ENCODE measurements around the gene FAM163B.

The FAM163B gene

DNA sequence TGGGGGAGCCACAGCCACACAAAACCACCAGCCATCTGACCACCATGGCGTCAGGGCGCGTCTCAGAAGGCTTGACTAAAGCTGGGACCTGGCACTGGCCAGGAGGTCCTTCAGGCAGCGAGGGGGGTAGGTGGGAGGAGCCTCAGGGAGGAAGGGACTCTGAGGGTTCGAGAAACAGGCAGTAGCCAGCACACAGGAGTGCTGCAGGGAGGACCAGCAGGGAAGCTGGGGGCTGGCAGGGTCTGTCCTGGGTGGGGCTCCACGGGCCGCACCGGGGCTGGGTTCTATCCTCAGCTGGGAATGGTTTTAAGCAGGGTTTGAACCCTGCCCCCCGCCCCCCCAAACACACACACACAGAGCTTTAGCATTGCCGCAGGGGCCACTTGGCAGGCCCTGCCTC lies 7.4 kb downstream of the FAM163B start:
- no peaks in the 10 kb centered on the region for H3K9me3 ChIP-seq (ENCODE audit: control insufficient read depth, insufficient read depth, low read depth, low read length)
- CTCF ChIA-PET: interaction anchor here (0.5 kb wide), 1 partner anchor 16 kb away, joined by 3 read pairs; no protein-coding TSS in a partner anchor
- H3K27ac ChIP-seq (ENCODE audit: extremely low read depth, low read depth, low read length): no peak overlapping the region
- TF ChIP-seq, protein P1, sequence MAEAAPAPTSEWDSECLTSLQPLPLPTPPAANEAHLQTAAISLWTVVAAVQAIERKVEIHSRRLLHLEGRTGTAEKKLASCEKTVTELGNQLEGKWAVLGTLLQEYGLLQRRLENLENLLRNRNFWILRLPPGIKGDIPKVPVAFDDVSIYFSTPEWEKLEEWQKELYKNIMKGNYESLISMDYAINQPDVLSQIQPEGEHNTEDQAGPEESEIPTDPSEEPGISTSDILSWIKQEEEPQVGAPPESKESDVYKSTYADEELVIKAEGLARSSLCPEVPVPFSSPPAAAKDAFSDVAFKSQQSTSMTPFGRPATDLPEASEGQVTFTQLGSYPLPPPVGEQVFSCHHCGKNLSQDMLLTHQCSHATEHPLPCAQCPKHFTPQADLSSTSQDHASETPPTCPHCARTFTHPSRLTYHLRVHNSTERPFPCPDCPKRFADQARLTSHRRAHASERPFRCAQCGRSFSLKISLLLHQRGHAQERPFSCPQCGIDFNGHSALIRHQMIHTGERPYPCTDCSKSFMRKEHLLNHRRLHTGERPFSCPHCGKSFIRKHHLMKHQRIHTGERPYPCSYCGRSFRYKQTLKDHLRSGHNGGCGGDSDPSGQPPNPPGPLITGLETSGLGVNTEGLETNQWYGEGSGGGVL (tag by site-specific recombination; IDR thresholded peaks at IDR 0.05): no peak
- TF ChIP-seq ZNF777 (tag by site-specific recombination; IDR thresholded peaks at IDR 0.05; ENCODE audit: borderline replicate concordance) (no peak), ZNF350 (tag by site-specific recombination; IDR thresholded peaks at IDR 0.05) (no peak), ZNF843 (tag by site-specific recombination; IDR thresholded peaks at IDR 0.05) (no peak), GLIS1 (tag by site-specific recombination; IDR thresholded peaks at IDR 0.05) (peak; percentile 33; the same call in 1 of the 2 replicates)
- no peaks in the 10 kb centered on the region for H3K4me1 ChIP-seq (ENCODE audit: control insufficient read depth, insufficient read depth, low read length)
- no peak overlapping the region for H3K4me3 ChIP-seq (ENCODE audit: low read depth, low read length)
- no peaks in the 10 kb centered on the region for H3K36me3 ChIP-seq (ENCODE audit: control insufficient read depth in 2 of 2, insufficient read depth in 1 of 2, low read length in 2 of 2)
- POLR2A ChIA-PET: no interaction called here

DNA sequence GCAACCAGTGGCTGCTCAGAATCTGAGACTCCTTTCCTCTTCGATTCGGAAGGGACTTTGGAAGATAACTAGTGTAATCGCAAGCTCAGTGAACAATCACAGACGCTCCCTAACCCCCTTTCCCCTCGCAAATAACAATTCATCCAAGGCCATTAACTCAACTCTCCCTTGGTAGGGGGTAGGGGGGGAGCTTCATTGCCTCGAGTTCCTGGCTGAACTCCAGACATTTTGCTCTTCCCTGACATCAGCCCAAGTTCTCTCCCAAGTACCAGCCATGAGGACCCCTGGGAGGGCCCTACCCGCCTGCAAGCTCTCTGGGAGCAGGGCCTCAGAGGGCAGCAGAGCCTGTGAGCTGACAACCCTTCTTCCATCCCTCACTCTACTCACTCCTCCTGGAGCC lies 8.4 kb downstream of the FAM163B start:
- CTCF ChIA-PET: interaction anchor here (0.5 to 0.6 kb wide), 2 partner anchors 13 to 237 kb away, joined by 3 read pairs; no protein-coding TSS in a partner anchor

DNA sequence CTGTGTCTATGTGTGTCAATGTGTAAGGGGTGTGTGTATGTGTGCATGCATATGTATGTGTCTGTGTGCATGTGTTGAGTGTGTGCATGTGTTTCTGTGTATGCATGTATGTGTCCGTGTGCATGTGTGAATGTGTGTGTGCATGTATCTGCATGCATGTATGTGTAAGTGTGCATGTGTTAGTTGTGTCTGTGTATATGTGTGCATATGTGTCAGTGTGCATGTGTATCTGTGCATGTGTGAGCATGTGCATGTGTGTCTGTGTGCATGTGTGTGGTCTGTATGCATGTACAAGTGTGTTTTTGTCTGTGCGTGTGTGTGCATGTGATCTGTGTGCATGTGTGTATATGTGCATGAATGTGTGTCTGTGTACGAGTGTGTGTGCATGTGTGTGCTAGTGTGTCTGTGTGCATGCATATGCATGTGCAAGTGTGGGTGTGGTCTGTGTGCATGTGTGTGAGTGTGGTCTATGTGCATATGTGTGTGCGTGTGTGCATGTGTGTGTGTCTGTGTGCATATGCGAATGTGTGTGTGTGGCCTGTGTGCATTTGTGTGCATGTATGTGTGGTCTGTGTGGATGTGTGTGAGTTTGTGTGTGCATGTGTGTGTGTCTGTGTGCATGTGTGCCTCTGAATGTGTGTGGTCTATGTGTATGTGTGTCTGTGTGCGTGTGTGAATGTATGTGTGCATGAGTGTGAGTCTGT lies 9.6 kb downstream of the FAM163B start:
- Histone ChIP-seq H3K4me3 (ENCODE audit: low read depth, low read length) (no peak overlapping the region), H3K36me3 (ENCODE audit: control insufficient read depth in 2 of 2, insufficient read depth in 1 of 2, low read length in 2 of 2) (no peaks in the 10 kb centered on the region), H3K4me1 (ENCODE audit: control insufficient read depth, insufficient read depth, low read length) (no peaks in the 10 kb centered on the region), H3K9me3 (ENCODE audit: control insufficient read depth, insufficient read depth, low read depth, low read length) (no peaks in the 10 kb centered on the region), H3K27ac (ENCODE audit: extremely low read depth, low read depth, low read length) (no peak overlapping the region)
- ChIA-PET POLR2A (no interaction called here), CTCF (no interaction called here)
- peak; percentile 37; the same call in 1 of the 2 replicates for TF ChIP-seq KLF9 (tag by site-specific recombination; IDR thresholded peaks at IDR 0.05; ENCODE audit: low read depth)
- TF ChIP-seq, protein P2, sequence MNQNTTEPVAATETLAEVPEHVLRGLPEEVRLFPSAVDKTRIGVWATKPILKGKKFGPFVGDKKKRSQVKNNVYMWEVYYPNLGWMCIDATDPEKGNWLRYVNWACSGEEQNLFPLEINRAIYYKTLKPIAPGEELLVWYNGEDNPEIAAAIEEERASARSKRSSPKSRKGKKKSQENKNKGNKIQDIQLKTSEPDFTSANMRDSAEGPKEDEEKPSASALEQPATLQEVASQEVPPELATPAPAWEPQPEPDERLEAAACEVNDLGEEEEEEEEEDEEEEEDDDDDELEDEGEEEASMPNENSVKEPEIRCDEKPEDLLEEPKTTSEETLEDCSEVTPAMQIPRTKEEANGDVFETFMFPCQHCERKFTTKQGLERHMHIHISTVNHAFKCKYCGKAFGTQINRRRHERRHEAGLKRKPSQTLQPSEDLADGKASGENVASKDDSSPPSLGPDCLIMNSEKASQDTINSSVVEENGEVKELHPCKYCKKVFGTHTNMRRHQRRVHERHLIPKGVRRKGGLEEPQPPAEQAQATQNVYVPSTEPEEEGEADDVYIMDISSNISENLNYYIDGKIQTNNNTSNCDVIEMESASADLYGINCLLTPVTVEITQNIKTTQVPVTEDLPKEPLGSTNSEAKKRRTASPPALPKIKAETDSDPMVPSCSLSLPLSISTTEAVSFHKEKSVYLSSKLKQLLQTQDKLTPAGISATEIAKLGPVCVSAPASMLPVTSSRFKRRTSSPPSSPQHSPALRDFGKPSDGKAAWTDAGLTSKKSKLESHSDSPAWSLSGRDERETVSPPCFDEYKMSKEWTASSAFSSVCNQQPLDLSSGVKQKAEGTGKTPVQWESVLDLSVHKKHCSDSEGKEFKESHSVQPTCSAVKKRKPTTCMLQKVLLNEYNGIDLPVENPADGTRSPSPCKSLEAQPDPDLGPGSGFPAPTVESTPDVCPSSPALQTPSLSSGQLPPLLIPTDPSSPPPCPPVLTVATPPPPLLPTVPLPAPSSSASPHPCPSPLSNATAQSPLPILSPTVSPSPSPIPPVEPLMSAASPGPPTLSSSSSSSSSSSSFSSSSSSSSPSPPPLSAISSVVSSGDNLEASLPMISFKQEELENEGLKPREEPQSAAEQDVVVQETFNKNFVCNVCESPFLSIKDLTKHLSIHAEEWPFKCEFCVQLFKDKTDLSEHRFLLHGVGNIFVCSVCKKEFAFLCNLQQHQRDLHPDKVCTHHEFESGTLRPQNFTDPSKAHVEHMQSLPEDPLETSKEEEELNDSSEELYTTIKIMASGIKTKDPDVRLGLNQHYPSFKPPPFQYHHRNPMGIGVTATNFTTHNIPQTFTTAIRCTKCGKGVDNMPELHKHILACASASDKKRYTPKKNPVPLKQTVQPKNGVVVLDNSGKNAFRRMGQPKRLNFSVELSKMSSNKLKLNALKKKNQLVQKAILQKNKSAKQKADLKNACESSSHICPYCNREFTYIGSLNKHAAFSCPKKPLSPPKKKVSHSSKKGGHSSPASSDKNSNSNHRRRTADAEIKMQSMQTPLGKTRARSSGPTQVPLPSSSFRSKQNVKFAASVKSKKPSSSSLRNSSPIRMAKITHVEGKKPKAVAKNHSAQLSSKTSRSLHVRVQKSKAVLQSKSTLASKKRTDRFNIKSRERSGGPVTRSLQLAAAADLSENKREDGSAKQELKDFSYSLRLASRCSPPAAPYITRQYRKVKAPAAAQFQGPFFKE (tag by site-specific recombination; IDR thresholded peaks at IDR 0.05; ENCODE audit: borderline replicate concordance): 0 out of 2 replicates have a peak, but pooled peaks have one; percentile 21
- TF ChIP-seq, protein P3, sequence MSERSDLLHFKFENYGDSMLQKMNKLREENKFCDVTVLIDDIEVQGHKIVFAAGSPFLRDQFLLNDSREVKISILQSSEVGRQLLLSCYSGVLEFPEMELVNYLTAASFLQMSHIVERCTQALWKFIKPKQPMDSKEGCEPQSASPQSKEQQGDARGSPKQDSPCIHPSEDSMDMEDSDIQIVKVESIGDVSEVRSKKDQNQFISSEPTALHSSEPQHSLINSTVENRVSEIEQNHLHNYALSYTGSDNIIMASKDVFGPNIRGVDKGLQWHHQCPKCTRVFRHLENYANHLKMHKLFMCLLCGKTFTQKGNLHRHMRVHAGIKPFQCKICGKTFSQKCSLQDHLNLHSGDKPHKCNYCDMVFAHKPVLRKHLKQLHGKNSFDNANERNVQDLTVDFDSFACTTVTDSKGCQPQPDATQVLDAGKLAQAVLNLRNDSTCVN (tag by site-specific recombination; optimal IDR thresholded peaks at IDR 0.05): no peak
- TF ChIP-seq, protein P4, sequence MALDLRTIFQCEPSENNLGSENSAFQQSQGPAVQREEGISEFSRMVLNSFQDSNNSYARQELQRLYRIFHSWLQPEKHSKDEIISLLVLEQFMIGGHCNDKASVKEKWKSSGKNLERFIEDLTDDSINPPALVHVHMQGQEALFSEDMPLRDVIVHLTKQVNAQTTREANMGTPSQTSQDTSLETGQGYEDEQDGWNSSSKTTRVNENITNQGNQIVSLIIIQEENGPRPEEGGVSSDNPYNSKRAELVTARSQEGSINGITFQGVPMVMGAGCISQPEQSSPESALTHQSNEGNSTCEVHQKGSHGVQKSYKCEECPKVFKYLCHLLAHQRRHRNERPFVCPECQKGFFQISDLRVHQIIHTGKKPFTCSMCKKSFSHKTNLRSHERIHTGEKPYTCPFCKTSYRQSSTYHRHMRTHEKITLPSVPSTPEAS (tag by site-specific recombination; IDR thresholded peaks at IDR 0.05): peak; percentile 94

More for the DNA sequence above, 8.4 kb downstream of the FAM163B start:
- no peak overlapping the region for H3K4me3 ChIP-seq (ENCODE audit: low read depth, low read length)
- POLR2A ChIA-PET: interaction anchor here (0.6 kb wide), 1 partner anchor 72 kb away, joined by 3 read pairs; no protein-coding TSS in a partner anchor
- TF ChIP-seq ZIC2 (tag by site-specific recombination; IDR thresholded peaks at IDR 0.05) (peak; percentile 65; the same call in 1 of the 2 replicates), GLIS1 (tag by site-specific recombination; IDR thresholded peaks at IDR 0.05) (peak; percentile 77), ZNF701 (tag by site-specific recombination; IDR thresholded peaks at IDR 0.05) (no peak), ZBTB1 (tag by site-specific recombination; IDR thresholded peaks at IDR 0.05) (no peak), SCRT2 (tag by site-specific recombination; IDR thresholded peaks at IDR 0.05) (peak; percentile 31; the same call in 1 of the 2 replicates)
- TF ChIP-seq, protein P1 (tag by site-specific recombination; IDR thresholded peaks at IDR 0.05): peak; percentile 36; the same call in 1 of the 2 replicates
- no peaks in the 10 kb centered on the region for H3K36me3 ChIP-seq (ENCODE audit: control insufficient read depth in 2 of 2, insufficient read depth in 1 of 2, low read length in 2 of 2)
- no peak overlapping the region for H3K27ac ChIP-seq (ENCODE audit: extremely low read depth, low read depth, low read length)
- no peaks in the 10 kb centered on the region for H3K9me3 ChIP-seq (ENCODE audit: control insufficient read depth, insufficient read depth, low read depth, low read length)
- no peaks in the 10 kb centered on the region for H3K4me1 ChIP-seq (ENCODE audit: control insufficient read depth, insufficient read depth, low read length)
